Smooth muscle cell (in vitro differentiated cells): Measurements from ENCODE around the gene UBE2M. TPM values are rescaled to one million over a fixed set of nuclear protein-coding genes. Genes with fewer than 3 reads are reported as not detected.

Experiments
- DNase-seq: peaks from one replicate; lab custom pipeline; 2025; ENCODE audit not compliant: unreplicated experiment; lab: John Stamatoyannopoulos, UW
- H2AFZ ChIP-seq: fragments of 200-600 bp; sonication (generic); 2 replicates; pipeline ENCODE4 v1.6.0; 2016; ENCODE audit warnings: antibody characterized with exemption, low read depth, mild to moderate bottlenecking
- H3F3A ChIP-seq: fragments of 200-600 bp; sonication (generic); 2 replicates; pipeline ENCODE4 v1.6.0; 2017; ENCODE audit warnings: antibody characterized with exemption, low read depth
- H3K27ac ChIP-seq: fragments of 200-600 bp; sonication (generic); 2 replicates; pipeline ENCODE4 v1.5.1; 2016; ENCODE audit warnings: low read depth, mild to moderate bottlenecking
- H3K27me3 ChIP-seq: fragments of 200-600 bp; sonication (generic); 2 replicates; pipeline ENCODE4 v1.6.1; 2016; ENCODE audit warnings: low read depth, mild to moderate bottlenecking
- H3K36me3 ChIP-seq: fragments of 200-600 bp; sonication (generic); 2 replicates; pipeline ENCODE4 v1.5.1; 2016; ENCODE audit warnings: low read depth
- H3K4me1 ChIP-seq: fragments of 200-600 bp; sonication (generic); 2 replicates; pipeline ENCODE4 v1.5.1; 2016; ENCODE audit warnings: low read depth
- H3K4me2 ChIP-seq: fragments of 200-600 bp; sonication (generic); 2 replicates; pipeline ENCODE4 v1.6.0; 2016; ENCODE audit warnings: mild to moderate bottlenecking
- H3K4me3 ChIP-seq: fragments of 200-600 bp; sonication (generic); 2 replicates; pipeline ENCODE4 v1.5.1; 2016; ENCODE audit warnings: mild to moderate bottlenecking
- H3K79me2 ChIP-seq: fragments of 200-600 bp; sonication (generic); 2 replicates; pipeline ENCODE4 v1.6.0; 2016; ENCODE audit warnings: low read depth, mild to moderate bottlenecking
- H3K9ac ChIP-seq: fragments of 200-600 bp; sonication (generic); 2 replicates; pipeline ENCODE4 v1.6.0; 2016; ENCODE audit warnings: low read depth
- H3K9me3 ChIP-seq: fragments of 200-600 bp; sonication (generic); replicated peaks from 2 replicates; pipeline ENCODE4 v1.5.1; 2016; ENCODE audit warnings: low read depth
- H4K20me1 ChIP-seq: fragments of 200-600 bp; sonication (generic); 2 replicates; pipeline ENCODE4 v1.6.0; 2016; ENCODE audit warnings: low read depth
- CTCF ChIP-seq: fragments of 200-600 bp; sonication (generic); IDR thresholded peaks from 2 replicates; pipeline ENCODE4 v1.5.1; 2017; ENCODE audit warnings: borderline replicate concordance, mild to moderate bottlenecking, antibody characterized with exemption; ENCODE audit not compliant: insufficient read depth, poor library complexity, severe bottlenecking
- WGBS: methylation state at CpG from one replicate; pipeline ENCODE4 v1.1.7; 2016; ENCODE audit warnings: low lambda C conversion rate; 5-methylcytosine and 5-hydroxymethylcytosine counted together
- polyA plus RNA-seq: library from polyadenylated mRNA; unstranded; fragments of >200 nt; fragmentation: Nextera tagmentation; extraction: Ambion mirVana; gene quantifications from 2 replicates; pipeline ENCODE4 v1.2.1, GENCODE V29; 2016
- total RNA-seq: library from RNA; depleted of rRNA; stranded (reverse); fragments of >200 nt; gene quantifications from 2 replicates; pipeline ENCODE4 v1.2.3, GENCODE V29; 2014

The UBE2M gene
- total and polyA plus RNA-seq, 2 experiments from 2014 or later, result 45.9 to 118 TPM

- TF ChIP-seq CTCF, result no peak
- Histone ChIP-seq H3K36me3 (no peaks in the 10 kb centered on the region), H3K27ac (peak overlapping the region; percentile 98), H3K9ac (peak overlapping the region; percentile 96), H3K4me2 (peak overlapping the region; percentile 94), H4K20me1 (peaks cover 20% of the 10 kb centered on the region), H3K9me3 (no peaks in the 10 kb centered on the region), H3K79me2 (peaks cover 27% of the 10 kb centered on the region), H3K4me3 (peak overlapping the region; percentile 62), H3F3A (peaks cover 15% of the 10 kb centered on the region), H3K4me1 (peaks cover 17% of the 10 kb centered on the region), H3K27me3 (no peaks in the 10 kb centered on the region), H2AFZ (peak overlapping the region; percentile 29)
- no peak for DNase-seq
- 2% methylated on average over 33 of the region's 33 CpGs for WGBS
Observed at GRCh38 chr19:58559275-58560006, 1.0 kb upstream of the UBE2M start.

GRCh38 chr19:58558623-58559274 is 338 bp upstream of the UBE2M start:
- Histone ChIP-seq H3K4me1 (peaks cover 20% of the 10 kb centered on the region), H3K27ac (peak overlapping the region; percentile 98), H3K4me2 (peak overlapping the region; percentile 94), H2AFZ (peak overlapping the region; percentile 29), H3F3A (peaks cover 14% of the 10 kb centered on the region), H3K9ac (peak overlapping the region; percentile 96), H3K27me3 (no peaks in the 10 kb centered on the region), H4K20me1 (peaks cover 20% of the 10 kb centered on the region), H3K9me3 (no peaks in the 10 kb centered on the region), H3K36me3 (no peaks in the 10 kb centered on the region), H3K79me2 (peaks cover 33% of the 10 kb centered on the region), H3K4me3 (peak overlapping the region; percentile 62)
- DNase-seq, result no peak
- no peak for TF ChIP-seq CTCF
- WGBS, result under 1% methylated on average over 63 of the region's 76 CpGs

GRCh38 chr19:58557221-58558065 is 968 bp downstream of the UBE2M start:
- no peak for DNase-seq
- Histone ChIP-seq H3K27ac (peak overlapping the region; percentile 98), H3K9me3 (no peaks in the 10 kb centered on the region), H3K4me2 (peak overlapping the region; percentile 93), H3K4me1 (peaks cover 25% of the 10 kb centered on the region), H3K4me3 (peak overlapping the region; percentile 62), H2AFZ (no peak overlapping the region), H3K79me2 (peaks cover 46% of the 10 kb centered on the region), H3K36me3 (no peaks in the 10 kb centered on the region), H3K27me3 (no peaks in the 10 kb centered on the region), H4K20me1 (peaks cover 14% of the 10 kb centered on the region), H3F3A (peaks cover 21% of the 10 kb centered on the region), H3K9ac (peak overlapping the region; percentile 96)
- 38% methylated on average over 12 of the region's 12 CpGs for WGBS
- TF ChIP-seq CTCF, result no peak
